Mucosa of descending colon (tissue), 3 donors: ENCODE data around the gene DPF1. TPM values are rescaled to one million over a fixed set of nuclear protein-coding genes. Genes with fewer than 3 reads are reported as not detected.
A peak's percentile ranks its signal among the peaks of the same experiment; 100 is the strongest.
"Not testable (repeated sequence)": the region's sequence is repeated elsewhere in the genome, so short reads cannot be mapped to it uniquely, and the experiment has no call there.

ENCODE experiments used
- ATAC-seq: fragments of 200-7000 bp; cut with Tn5 transposase; one replicate; pipeline ENCODE4 v1.9.1; 2020; ENCODE audit warnings: mild to moderate bottlenecking, moderate library complexity
- DNase-seq, 3 donors: peaks; one replicate each; pipeline ENCODE4 v3.0.0-alpha.2; 2020
- H3K36me3 ChIP-seq: fragments of 200-600 bp; one replicate; pipeline ENCODE4 v1.8.0; 2021; ENCODE audit warnings: low read depth, mild to moderate bottlenecking
- H3K4me1 ChIP-seq: fragments of 200-600 bp; one replicate; pipeline ENCODE4 v1.8.0; 2021; ENCODE audit warnings: low read depth, mild to moderate bottlenecking
- H3K4me3 ChIP-seq: fragments of 200-600 bp; one replicate; pipeline ENCODE4 v1.8.0; 2021; ENCODE audit warnings: mild to moderate bottlenecking
- H3K9me3 ChIP-seq: fragments of 200-600 bp; one replicate; pipeline ENCODE4 v1.8.0; 2021; ENCODE audit warnings: mild to moderate bottlenecking
- CTCF ChIP-seq: fragments of 200-600 bp; IDR thresholded peaks from one replicate; pipeline ENCODE4 v1.8.0; 2022; ENCODE audit warnings: antibody characterized with exemption, mild to moderate bottlenecking
- intact Hi-C, 2 donors: fragments of 100-400 bp; cut with DNase I in 1 of 2; cut with micrococcal nuclease in 1 of 2; formaldehyde crosslinking; loops; one replicate each; pipeline versions ENCODE4 v1.11.0 to v1.11.1; 2022; cut with DNase I, micrococcal nuclease
- total RNA-seq, 3 donors: library from RNA; stranded (reverse); fragmentation: NEBNext Ultra II Directional in 2 of 3; extraction: Animal tissue kit (Norgen Biotek cat#: 25700) in 2 of 3; gene quantifications; one replicate each; pipeline versions ENCODE4 v1.2.1 to v1.2.4, GENCODE V29; 2021 to 2023
- donor health status: DM: no; HTN: no; CAD: no; lungs with moderate emphysema.
- donor health status: DM: no; HTN: no; CAD: no.
- donor health status: DM: no; HTN: yes; CAD: no.

DPF1 gene
- total RNA-seq, 3 donors from 2014 or later, result 0.22 TPM; not detected in 2

- peaks cover 11% of the 10 kb centered on the region for H3K4me1 ChIP-seq
- intact Hi-C loops, result loop anchor here in 1 of 2 donors (5.0 kb wide), 1 partner anchor 92 kb away; no protein-coding TSS in a partner anchor
- ATAC-seq (no peak), DNase-seq (no peak)
- no peak for TF ChIP-seq CTCF
- H3K36me3 ChIP-seq, result no peaks in the 10 kb centered on the region
- H3K9me3 ChIP-seq, result no peaks in the 10 kb centered on the region
- H3K4me3 ChIP-seq, result no peak overlapping the region
Observed at GRCh38 chr19:38239816-38240215, 15.8 kb upstream of the DPF1 start.

GRCh38 chr19:38234615-38235014, 10.6 kb upstream of the DPF1 start:
- DNase-seq, result no peak
- Histone ChIP-seq H3K4me3 (no peak overlapping the region), H3K36me3 (no peaks in the 10 kb centered on the region), H3K9me3 (no peaks in the 10 kb centered on the region), H3K4me1 (no peaks in the 10 kb centered on the region)
- ATAC-seq, result no peak
- intact Hi-C loops, result no loop called here
- TF ChIP-seq CTCF, result no peak

- H3K4me1 ChIP-seq, result peaks cover 6% of the 10 kb centered on the region
- intact Hi-C loops, result no loop called here
Observed at GRCh38 chr19:38233740-38234251, 9.8 kb upstream of the DPF1 start.

DNA sequence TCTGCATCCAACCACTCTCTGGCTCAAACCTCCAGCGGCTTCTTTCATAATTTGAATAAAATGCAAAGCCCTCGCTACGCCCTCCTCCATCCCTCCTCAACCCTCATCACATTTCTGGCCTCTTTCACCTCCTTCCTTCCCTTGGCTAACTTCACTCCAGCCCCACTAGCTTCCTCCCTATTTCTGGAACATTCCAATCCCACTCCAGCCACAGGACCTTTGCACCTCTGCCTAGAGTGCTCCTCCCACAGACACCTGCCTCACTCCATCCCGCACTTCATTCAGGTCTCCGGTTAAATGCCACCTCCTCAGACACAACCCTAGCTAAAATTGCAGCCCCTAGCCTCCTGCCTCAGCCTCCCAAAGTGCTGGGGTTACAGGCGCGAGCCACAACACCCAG, 7.9 kb upstream of the DPF1 start:
- no peaks in the 10 kb centered on the region for H3K36me3 ChIP-seq
- no peak for TF ChIP-seq CTCF
- ATAC-seq (no peak), DNase-seq (no peak)
- no peak overlapping the region for H3K4me3 ChIP-seq
- no peaks in the 10 kb centered on the region for H3K9me3 ChIP-seq
- intact Hi-C loops, result no loop called here
- peaks cover 8% of the 10 kb centered on the region for H3K4me1 ChIP-seq

More at GRCh38 chr19:38233740-38234251, 9.8 kb upstream of the DPF1 start:
- ATAC-seq (peak; percentile 89), DNase-seq (peak; percentile 74 to 95 (median 88))
- no peaks in the 10 kb centered on the region for H3K36me3 ChIP-seq
- H3K4me3 ChIP-seq, result no peak overlapping the region
- H3K9me3 ChIP-seq, result no peaks in the 10 kb centered on the region
- peak; percentile 78 for TF ChIP-seq CTCF

GRCh38 chr19:38230506-38231133, 6.6 kb upstream of the DPF1 start:
- ATAC-seq, DNase-seq, H3K9me3 ChIP-seq, intact Hi-C loops, H3K4me1 ChIP-seq, H3K4me3 ChIP-seq, H3K36me3 ChIP-seq: not testable (repeated sequence)

DNA sequence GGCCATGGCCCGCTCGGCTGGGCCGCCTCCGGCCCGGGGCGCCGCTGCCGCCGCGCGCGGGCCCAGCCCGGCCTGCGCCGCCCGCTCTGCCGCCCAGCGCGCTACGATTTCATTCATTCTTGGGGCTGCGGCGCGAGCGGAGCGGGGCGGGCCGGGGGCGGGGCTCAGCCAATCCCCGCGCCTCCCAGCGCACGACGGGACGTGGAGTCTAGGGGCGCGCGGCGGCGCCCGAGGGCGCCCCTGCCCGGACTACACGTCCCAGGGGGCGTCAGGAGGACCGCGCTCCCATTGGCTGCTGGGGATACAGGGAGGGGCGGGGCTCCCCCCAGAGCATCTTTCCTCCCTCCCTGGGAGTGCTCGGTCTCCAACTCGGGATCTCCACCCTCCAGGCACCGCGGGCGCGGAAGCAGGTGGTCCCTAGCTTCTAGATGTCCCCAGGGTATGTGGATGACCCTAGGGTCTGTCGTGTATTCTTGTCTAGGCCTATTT, 5.6 kb upstream of the DPF1 start:
- DNase-seq, result peak in 2 of 3 donors; percentile 43 to 55
- Histone ChIP-seq H3K9me3 (no peaks in the 10 kb centered on the region), H3K4me1 (peaks cover 8% of the 10 kb centered on the region), H3K4me3 (no peak overlapping the region), H3K36me3 (no peaks in the 10 kb centered on the region)
- TF ChIP-seq CTCF, result no peak
- intact Hi-C loops, result no loop called here
- peak; percentile 76 for ATAC-seq
